Measurements from ENCODE around the gene MRPL18.
"Not testable (repeated sequence)": the region's sequence is repeated elsewhere in the genome, so short reads cannot be mapped to it uniquely, and the experiment has no call there.

The MRPL18 gene

DNA sequence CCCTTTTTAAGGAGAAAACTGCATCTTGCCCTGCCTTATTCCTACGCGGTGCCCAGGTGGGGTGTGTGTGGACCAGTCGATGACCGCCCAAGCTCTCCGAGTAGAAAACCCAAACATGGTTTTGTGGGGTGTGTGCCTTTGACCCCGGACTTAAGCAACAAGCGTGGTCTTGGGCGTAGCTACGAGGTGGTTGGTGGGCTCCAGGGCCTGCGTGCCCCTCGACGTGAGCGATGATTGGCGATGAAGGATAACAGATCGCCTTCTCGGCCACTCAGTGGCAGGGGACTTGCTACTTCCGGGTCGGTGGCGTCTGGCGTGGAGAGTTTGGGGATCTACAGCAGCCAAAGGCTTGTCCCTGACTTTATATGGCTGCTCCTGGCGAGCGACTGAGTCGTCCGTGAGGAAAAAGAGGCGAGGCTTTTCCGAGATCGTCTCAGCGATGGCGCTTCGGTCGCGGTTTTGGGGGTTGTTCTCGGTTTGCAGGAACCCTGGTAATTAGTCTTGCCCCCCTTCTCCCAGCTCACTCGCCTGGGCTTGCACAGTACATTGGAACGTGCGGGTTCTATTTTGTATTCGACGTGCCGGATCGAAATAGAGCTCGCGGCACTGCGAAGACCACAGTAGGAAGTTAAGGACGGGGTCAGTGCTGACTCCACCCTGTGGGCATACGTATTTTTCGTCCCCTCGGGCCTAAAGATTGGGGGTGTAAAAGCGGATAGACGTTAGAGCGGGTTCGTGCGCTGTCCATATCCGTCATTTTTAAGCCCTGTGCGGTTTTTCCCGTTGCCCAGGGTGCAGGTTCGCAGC lies at the start of gene MRPL18:
Gene MRPL18 (plus strand): TSS at position 319 of the 807 bp plus-strand sequence. CDS start 121 bp downstream, at position 440.
- DNase-seq (ENCODE audit: low read depth) = peak; percentile 76

DNA sequence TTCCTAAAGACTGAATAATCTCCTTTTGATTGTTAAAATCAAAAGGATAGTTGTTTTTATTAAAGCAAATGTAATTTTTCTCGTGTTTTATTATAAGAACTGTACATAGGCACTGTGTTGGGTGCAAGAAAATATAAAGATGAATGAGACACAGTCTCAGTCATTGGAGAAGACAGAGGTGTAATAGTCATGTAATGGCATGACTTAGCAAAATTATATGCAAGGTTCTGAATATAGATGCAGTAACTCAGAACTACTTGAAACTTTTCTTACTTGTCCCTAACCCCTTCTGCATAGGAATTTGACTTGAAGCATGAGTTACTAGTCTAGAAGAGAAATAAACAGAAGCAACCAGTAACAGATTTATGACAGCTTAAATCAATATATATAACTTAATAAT lies 48.1 kb upstream of the MRPL18 start:
- DNase-seq (ENCODE audit: low read depth) = no peak

DNA sequence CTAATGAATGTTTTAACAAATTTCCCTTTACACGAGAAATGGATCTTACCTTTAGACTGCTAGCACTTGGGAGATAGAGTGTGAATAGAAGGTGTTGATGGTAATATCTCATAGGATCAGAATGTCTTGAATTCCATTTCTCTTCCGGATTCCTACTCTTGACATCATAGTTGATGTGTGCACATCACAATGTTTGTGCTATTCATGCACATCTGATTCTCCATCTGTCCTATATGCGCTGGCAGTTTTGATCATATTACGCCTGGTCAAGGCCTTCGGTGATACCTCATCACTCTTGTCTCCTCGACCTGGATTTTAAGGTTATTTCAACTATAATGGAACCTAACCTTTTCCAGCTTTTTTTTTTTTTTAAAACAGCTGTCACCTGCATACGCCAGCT lies 45.2 kb upstream of the MRPL18 start:
- no peak for DNase-seq (ENCODE audit: low read depth)

DNA sequence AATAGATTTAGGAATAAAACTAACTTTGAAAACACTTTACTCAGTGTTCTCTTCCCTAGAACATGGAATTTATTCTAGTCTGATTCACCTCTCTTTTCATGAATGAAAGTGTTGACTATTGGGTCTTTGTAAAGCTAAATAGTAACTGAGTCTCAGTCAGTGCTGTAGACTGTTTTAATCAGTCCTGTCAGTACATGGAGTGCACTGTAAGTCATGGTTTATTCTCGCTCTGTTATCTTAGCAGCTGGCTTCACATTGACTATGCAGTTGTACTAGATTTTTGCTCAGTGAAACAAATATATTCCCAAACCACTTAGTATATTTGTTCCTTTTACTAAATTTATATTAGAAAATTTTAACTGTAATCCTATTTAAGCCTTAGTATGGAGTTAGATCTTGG lies 43.5 kb upstream of the MRPL18 start:
- DNase-seq (ENCODE audit: low read depth) = no peak

DNA sequence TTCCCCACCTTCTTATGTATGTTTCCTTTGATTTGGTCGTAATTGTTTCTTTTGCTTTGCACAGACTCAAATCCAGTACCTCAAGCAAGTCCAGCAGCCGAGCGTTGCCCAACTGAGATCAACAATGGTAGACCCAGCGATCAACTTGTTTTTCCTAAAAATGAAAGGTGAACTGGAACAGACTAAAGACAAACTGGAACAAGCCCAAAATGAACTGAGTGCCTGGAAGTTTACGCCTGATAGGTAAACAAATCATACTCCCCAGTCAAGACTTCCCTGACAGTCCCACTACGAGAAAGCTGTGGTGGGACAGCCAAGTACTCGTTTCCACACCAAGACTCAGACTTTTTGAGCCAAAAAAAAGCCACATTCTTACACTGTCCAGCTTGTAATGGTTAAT lies 42.1 kb upstream of the MRPL18 start:
- not testable (repeated sequence) for DNase-seq (ENCODE audit: low read depth)

DNA sequence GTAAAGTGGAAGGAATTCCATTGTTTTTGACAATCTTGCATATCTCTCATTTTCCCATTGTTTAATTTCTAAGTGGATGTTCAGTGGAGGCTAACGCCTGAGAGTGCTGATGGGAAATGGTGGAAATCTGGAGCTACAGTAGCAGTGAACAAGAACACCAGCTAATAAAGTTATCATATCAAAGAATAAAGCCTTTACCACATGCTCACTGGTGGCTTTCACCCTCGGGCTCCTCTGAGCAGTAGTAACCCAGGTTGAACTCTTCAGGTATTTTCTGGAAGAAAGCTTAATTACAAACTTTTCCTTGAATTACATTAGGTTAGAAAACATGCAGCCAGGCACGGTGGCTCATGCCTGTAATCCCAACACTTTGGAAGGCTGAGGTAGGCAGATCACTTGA lies 38.8 kb upstream of the MRPL18 start:
- DNase-seq (ENCODE audit: low read depth) = no peak

DNA sequence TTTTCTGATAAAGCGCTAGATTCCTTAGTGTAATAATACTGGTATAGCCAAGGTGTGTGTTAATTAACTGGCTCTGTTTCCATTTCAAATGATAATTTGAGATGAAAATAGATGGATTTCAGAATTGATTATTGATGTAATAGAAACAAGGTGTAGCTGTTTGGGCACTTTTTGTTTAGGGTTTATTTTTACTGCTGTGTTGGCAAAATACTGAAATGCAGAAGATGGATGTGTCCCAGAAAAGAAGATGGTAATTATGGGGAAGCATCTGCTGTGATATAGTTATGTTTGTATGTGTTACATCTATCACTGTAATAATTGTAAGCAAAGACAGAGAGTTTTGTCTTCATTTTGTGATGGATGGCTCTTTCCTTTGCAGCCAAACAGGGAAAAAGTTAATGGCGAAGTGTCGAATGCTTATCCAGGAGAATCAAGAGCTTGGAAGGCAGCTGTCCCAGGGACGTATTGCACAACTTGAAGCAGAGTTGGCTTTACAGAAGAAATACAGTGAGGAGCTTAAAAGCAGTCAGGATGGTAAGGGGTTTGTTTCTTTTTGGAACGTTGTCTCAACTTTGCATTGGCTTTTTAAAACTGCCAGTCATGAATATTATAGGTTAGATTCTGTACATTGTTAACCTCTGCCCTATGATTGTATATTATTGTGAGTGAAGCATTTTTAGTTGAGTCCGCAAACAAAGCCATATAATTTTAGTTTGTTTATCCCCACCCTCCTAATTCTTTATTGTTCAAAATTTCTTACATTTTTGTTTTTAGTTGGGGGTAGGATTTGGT lies 37.0 kb upstream of the MRPL18 start:
- DNase-seq (ENCODE audit: low read depth) = no peak

DNA sequence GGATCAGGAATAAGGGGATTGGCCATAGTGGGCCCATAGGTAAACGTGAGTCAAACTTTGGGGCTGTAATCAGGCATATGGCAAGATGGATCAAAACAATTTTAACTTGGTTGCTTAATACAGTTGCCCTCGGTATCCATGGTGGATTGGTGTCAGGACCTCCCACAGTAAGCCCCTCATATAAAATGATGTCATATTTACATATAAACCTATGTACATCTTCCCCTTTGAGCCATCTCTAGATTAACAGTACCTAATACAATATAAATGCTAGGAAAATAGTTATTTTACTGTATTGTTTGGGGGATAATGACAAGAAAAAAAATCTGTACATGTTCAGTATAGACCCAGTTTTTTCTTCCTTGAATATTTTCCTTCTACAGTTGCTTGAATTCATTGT lies 35.9 kb upstream of the MRPL18 start:
- DNase-seq (ENCODE audit: low read depth) = no peak

DNA sequence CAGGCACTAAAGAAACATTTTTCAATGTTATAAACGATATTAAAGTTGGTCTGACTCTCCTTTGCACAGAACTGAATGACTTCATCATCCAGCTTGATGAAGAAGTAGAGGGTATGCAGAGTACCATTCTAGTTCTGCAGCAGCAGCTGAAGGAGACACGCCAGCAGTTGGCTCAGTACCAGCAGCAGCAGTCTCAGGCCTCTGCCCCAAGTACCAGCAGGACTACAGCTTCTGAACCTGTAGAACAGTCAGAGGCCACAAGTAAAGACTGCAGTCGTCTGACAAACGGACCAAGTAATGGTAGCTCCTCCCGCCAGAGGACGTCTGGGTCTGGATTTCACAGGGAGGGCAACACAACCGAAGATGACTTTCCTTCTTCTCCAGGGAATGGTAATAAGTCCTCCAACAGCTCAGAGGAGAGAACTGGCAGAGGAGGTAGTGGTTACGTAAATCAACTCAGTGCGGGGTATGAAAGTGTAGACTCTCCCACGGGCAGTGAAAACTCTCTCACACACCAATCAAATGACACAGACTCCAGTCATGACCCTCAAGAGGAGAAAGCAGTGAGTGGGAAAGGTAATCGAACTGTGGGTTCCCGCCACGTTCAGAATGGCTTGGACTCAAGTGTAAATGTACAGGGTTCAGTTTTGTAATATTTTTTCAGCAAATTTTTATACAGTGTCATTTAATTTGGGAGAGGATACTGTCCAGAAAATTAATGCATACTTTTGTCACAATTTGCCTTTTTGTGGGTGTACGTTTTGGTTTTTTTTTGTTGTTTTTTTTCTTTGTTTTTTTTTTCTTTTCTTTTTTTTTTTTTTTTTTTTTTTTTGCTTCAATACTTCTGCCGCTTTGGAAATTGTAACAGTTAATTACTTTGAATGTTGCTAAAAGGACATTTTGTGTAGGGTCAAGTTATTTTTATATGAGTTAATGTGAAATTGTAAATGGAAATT lies 35.0 kb upstream of the MRPL18 start:
- DNase-seq (ENCODE audit: low read depth) = no peak

DNA sequence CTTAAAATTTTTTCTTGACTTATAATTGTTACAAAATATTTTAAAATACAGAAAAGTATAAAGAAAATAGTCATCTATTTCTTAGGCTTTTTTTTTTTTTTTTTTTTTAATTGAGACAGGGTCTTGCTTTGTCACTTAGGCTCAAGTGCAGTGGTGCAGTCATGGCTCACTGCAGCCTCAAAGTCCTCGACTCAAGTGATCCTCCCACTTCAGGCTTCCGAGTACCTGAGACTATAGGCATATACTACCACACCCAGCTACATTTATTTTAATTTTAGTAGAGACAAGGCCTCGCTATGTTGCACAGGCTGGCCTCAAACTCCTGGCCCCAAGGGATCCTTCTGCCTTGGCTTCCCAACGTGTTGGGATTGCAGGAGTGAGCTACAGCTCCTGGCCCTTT lies 33.8 kb upstream of the MRPL18 start:
- no peak for DNase-seq (ENCODE audit: low read depth)

DNA sequence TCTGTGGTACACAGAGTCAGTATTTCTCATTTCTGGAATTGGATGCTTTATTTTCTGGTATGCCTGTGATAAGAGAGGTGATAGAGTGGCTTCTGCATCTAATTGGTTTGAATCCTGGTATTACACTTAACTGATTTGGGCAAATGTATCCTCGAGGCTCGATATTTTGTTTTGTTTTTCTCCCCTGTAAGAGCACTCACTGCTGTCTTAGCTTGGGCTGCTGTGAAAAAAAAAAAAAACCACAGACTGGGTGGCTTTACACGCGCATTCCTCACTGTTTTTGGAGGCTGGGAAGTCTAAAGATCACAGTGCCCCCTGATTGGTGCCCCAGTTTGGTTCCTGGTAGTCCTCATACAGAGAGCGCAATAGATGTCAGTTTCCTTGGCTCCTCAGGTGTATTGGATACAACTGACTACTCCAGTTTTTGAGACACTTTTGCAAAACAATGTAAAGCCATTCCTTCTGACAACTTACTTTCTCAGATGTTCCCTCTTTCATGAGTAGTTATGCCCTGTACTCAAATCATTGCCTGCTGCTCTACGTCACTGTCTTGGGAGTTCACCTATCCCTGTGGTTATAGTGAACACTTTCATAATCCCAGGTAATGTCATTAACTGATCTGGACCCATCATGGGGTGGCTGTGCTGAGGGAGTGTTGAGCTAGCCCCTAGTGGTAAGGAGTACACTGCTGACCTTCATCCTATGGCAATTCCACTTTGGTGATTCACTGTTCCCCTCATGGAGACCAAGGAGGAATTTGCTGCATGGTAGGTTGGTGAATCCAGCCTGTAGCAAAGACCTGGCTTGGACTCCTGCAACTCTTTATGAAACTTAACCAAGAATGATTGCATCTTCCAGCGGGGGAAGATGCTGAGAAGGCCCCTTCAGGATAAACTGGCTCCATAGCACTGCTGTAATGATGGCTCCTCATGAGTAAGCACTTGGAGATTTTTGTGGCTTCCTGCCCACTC lies 32.0 kb upstream of the MRPL18 start:
- no peak for DNase-seq (ENCODE audit: low read depth)

DNA sequence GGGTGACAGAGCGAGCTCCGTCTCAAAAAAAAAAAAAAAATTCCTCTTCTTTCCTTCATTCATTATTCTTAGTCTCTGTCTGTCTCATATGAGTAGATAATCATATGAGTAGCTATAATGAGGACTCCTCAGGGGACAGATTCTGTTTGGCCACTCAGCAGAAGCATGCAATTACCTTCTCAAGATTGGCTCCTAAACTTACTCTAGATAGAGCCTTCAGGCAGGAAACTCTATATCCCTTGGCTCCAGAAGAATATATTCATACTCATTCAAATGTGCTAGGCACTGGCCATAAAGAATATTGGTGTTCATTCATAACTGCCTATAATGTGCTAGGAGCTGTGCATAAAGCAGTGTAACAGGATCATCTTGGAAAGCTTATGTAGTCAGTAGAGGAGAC lies 30.6 kb upstream of the MRPL18 start:
- DNase-seq (ENCODE audit: low read depth) = no peak

DNA sequence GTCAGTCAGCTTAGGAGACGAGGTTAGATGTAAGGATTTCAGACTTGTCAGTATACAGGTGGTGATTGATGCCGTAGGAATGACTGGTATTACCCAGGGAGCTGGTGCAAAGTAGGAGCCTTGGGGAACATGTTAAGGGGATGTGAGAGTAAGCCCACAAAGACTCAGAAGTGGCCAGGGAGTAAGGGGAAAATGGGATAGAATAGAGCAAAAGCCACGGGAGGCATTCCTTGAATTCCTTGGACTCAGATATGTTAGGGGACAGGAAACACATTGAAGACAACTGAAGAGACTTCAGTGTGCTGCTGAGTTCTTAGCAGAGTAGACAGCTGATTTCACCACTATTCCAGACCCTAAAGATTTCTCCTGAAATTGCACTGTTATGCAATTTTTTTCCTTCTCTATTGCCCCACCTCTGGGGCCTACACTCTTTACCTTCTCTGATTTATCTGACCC lies 29.6 kb upstream of the MRPL18 start:
- DNase-seq (ENCODE audit: low read depth) = no peak

DNA sequence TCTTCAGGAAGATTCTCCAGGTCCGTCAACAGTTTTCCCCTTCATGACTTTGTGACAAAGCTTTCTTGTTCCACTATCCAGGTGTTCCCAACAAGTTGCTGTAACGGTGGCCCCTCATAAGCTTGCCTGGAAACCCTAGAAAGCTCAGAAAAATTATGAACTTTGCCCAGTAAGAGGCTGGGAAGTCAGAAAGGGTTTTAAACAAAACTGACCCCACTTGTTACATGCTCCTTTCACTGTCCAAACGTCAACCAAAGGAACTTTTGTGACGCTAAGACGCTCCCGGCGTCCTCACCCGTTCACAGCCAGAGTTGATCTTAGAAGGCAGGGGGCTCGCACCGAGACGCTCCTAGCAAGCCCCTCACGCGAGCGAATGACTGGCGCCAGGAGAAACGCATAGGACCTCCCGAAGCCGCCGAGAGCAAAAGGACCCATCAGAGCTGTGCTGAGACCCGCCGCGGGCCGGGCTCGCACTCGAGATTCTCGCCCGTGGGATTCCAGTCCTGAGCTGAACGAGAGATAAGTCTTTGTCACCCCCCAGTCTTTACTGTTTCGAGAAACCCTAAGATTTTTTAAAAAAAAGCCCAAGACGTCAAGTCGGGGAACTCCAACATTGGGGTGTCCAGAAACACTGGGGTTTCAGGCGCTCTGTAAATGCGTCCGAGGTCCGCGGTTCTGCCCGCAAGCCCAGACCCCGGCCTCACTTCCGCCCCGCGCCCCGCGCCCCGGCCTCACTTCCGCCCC lies 29.0 kb upstream of the MRPL18 start:
- DNase-seq (ENCODE audit: low read depth) = no peak

DNA sequence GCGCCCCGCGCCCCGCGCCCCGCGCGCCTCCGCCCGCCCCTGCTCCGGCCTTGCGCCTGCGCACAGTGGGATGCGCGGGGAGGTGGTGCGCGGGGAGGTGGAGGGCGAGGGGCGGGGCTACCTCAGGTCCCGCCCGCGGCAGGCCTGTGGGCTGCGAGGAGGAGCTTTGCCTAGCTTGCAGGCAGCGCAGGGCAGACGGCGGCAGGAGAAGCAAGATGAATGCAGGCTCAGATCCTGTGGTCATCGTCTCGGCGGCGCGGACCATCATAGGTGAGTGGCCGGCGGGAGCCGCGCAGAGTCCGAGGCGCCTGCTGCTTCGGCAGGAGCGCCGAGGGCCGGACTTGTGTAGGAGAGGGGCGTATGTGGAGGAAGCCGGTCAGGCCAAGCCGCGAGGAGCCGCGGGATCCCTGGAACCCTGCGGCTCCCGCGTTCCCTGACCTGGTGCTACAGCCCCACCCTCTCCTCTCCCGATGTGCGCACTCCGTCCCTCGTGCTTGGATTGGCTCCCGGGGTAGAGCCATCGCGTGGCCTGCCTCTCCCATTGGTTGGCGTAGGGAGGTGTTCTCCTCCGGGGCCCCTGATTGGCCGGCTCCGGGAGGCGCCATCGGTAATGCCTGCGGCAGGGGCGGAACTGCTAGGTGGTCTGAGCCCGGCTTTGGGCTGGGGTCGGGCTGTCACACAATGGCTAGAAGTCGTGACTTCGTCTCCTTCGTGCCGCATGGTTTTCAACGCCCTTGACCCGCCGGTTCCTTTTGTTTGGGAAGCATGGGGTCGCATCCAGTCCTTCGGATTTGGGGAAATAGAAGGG lies 28.2 kb upstream of the MRPL18 start, which contains the start of gene ACAT2:
Gene ACAT2 (plus strand): TSS at position 173 of the 808 bp plus-strand sequence. CDS start 43 bp downstream, at position 216.
- DNase-seq (ENCODE audit: low read depth) = peak; percentile 82

DNA sequence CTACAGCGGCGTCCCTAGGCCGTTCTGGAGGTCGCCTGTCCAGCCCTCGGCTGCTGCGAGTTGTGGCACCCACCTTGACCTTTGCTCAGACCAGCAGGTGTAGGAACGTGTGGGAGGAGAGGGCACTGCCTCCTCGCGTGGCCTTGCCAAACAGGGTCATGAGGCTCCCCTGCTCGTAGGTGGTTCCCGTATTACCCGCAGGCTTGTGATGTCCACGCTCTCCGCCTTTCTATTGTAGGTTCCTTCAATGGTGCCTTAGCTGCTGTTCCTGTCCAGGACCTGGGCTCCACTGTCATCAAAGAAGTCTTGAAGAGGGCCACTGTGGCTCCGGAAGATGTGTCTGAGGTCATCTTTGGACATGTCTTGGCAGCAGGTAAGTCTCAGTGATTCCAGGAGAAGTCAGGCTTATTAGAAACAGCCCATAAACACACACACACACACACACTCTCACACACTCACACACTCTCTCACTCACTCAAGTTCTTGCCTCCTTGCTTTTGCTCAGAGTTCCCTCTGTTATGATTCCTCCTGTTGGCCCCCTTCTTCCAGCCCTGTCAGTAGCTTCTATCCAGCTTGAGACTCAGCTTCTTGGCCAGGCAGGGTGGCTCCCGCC lies 27.5 kb upstream of the MRPL18 start:
- DNase-seq (ENCODE audit: low read depth) = no peak

DNA sequence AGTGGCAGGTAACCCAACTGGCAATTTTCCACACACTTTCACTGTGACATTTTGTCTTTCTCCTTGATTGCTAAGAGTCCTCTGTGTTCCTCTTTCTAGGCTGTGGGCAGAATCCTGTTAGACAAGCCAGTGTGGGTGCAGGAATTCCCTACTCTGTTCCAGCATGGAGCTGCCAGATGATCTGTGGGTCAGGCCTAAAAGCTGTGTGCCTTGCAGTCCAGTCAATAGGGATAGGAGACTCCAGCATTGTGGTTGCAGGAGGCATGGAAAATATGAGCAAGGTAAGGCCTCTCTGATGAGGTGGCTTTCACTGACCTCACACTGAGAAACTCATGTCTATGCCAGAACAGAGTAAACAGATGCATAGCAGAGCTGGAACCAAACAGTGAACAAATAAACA lies 23.4 kb upstream of the MRPL18 start:
- DNase-seq (ENCODE audit: low read depth) = no peak

DNA sequence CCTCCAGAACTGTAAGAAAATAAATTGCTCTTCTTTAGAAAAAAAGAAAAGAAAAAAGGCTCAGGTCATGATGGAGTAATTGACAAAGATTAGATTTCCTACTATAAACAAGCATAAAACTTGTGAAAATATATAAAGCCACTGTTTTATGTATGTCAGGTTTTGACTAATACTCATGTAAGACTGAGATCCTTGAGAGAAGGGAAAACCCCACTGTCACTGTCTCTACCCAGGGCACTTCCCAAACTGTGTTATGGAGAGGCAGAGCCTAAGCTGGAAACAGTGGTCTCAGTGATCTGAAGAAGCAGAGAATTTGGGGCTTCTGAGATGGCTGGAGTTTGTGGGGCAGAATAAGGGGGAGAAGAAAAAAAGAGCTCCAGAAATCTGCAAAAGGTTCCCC lies 20.8 kb upstream of the MRPL18 start:
- no peak for DNase-seq (ENCODE audit: low read depth)

DNA sequence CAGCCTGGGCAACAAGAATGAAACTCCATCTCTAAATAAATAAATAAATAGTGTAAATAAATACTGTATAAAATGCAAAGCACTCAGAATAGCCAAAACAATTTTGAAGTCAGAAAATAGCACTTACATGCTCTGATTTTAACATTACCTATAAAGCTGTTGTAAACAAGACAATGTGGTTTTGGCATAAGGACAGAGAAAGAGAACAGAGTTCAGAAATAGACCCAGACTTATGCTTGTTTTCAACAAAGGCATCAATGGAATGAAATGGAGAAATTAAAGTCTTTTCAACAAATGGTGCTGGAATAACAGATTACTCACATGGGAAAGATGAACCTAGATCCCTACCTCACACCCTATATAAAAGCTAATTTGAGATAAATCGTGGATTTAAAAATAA lies 18.1 kb upstream of the MRPL18 start:
- DNase-seq (ENCODE audit: low read depth) = no peak
